Endothelial cell of umbilical vein (primary cell): ENCODE data around the gene SCN4A. TPM values are rescaled to one million over a fixed set of nuclear protein-coding genes. Genes with fewer than 3 reads are reported as not detected.

Experiments
- BruUV-seq: library from RNA; stranded (reverse); fragments of 400-500 nt; replicated peaks from 2 replicates; lab custom pipeline; 2021; lab: Mats Ljungman, UMichigan
- CTCF ChIA-PET: fragments of 300-600, 350-600 bp; sonication (Branson Sonifier 250); formaldehyde crosslinking; loops from one replicate; lab custom pipeline; 2021; ENCODE audit warnings: antibody characterized with exemption, inconsistent platforms; lab: Charles Lee
- POLR2A ChIA-PET: fragments of 300-600, 350-600 bp; sonication (Branson Sonifier 250); formaldehyde crosslinking; loops from one replicate; lab custom pipeline; 2021; ENCODE audit warnings: antibody characterized with exemption, inconsistent platforms; lab: Charles Lee
- DNase-seq: peaks from one replicate; pipeline ENCODE4 v3.0.0-alpha.2; 2011; ENCODE audit warnings: low read depth, low spot score
- FAIRE-seq: peaks from 2 replicates; lab custom pipeline; 2011; peaks lifted over from hg19 to GRCh38; lab: Jason Lieb, UNC
- H2AFZ ChIP-seq: 2 replicates; pipeline ENCODE4 v1.6.0; 2012; ENCODE audit warnings: low read depth, low read length, control low read depth, inconsistent platforms
- H3K27ac ChIP-seq: 2 replicates; pipeline ENCODE4 v1.5.1; 2011; ENCODE audit warnings: low read depth, mild to moderate bottlenecking, control low read depth, low read length, moderate library complexity; ENCODE audit not compliant: insufficient read depth
- H3K27me3 ChIP-seq, 2 experiments: 2 replicates each; pipeline versions ENCODE4 v1.6.0 to v1.6.1; 2011; ENCODE audit warnings: low read length in 2 of 2, mixed read lengths in 1 of 2; ENCODE audit not compliant: control insufficient read depth in 2 of 2, insufficient read depth in 2 of 2
- H3K36me3 ChIP-seq, 2 experiments: 2 replicates in 1 of 2; 3 replicates in 1 of 2; pipeline ENCODE4 v1.5.1; 2011; ENCODE audit warnings: low read length in 2 of 2, mild to moderate bottlenecking in 1 of 2, moderate library complexity in 1 of 2; ENCODE audit not compliant: control insufficient read depth in 2 of 2, insufficient read depth in 2 of 2; ENCODE audit errors: extremely low read depth in 1 of 2
- H3K4me1 ChIP-seq: 3 replicates; pipeline ENCODE4 v1.5.1; 2011; ENCODE audit warnings: mild to moderate bottlenecking, low read length; ENCODE audit not compliant: control insufficient read depth, insufficient read depth; ENCODE audit errors: extremely low read depth
- H3K4me2 ChIP-seq: 2 replicates; pipeline ENCODE4 v1.6.1; 2011; ENCODE audit warnings: low read length, control low read depth, mixed read lengths; ENCODE audit not compliant: insufficient read depth
- H3K4me3 ChIP-seq, 3 experiments: fragments of 200-600 bp in 1 of 3; sonication (generic), shearing (Covaris generic) in 1 of 3; replicated peaks in 1 of 3; 2 replicates each; pipeline ENCODE4 v1.5.1; 2011 to 2016; ENCODE audit warnings: control low read depth in 3 of 3, low read length in 3 of 3, mild to moderate bottlenecking in 2 of 3, inconsistent platforms in 1 of 3, low read depth in 1 of 3, moderate library complexity in 1 of 3; ENCODE audit not compliant: insufficient read depth in 1 of 3
- H3K79me2 ChIP-seq: 2 replicates; pipeline ENCODE4 v1.6.0; 2012; ENCODE audit warnings: low read length, inconsistent platforms; ENCODE audit not compliant: control insufficient read depth, insufficient read depth
- H3K9ac ChIP-seq: replicated peaks from 2 replicates; pipeline ENCODE3; 2011; ENCODE audit warnings: low read length, control low read depth; ENCODE audit not compliant: insufficient read depth; ENCODE audit errors: extremely low read depth
- H3K9me1 ChIP-seq: replicated peaks from 3 replicates; pipeline ENCODE4 v1.6.0; 2011; ENCODE audit warnings: mild to moderate bottlenecking, low read length; ENCODE audit not compliant: control insufficient read depth, insufficient read depth; ENCODE audit errors: extremely low read depth
- H3K9me3 ChIP-seq: replicated peaks from 2 replicates; pipeline ENCODE4 v1.5.1; 2012; ENCODE audit warnings: low read length, inconsistent platforms; ENCODE audit not compliant: control insufficient read depth, insufficient read depth
- H4K20me1 ChIP-seq: replicated peaks from 2 replicates; pipeline ENCODE3; 2011; ENCODE audit warnings: mild to moderate bottlenecking, low read length; ENCODE audit not compliant: control insufficient read depth, insufficient read depth; ENCODE audit errors: extremely low read depth
- CTCF ChIP-seq, 2 donors: IDR thresholded peaks; 1 replicate in 1 of 2; 2 replicates in 1 of 2; pipeline ENCODE4 v1.5.1; 2011; ENCODE audit warnings: low read length in 2 of 2, mild to moderate bottlenecking in 2 of 2, moderate library complexity in 2 of 2, control low read depth in 1 of 2, inconsistent platforms in 1 of 2, low read depth in 1 of 2; ENCODE audit not compliant: insufficient read depth in 1 of 2; ENCODE audit errors: extremely low read depth in 1 of 2
- EZH2 ChIP-seq: IDR thresholded peaks from 2 replicates; pipeline ENCODE4 v1.6.1; 2012; ENCODE audit warnings: borderline replicate concordance, low read depth, mild to moderate bottlenecking, moderate library complexity, low read length, inconsistent platforms; ENCODE audit not compliant: severe bottlenecking
- FOS ChIP-seq: IDR thresholded peaks from 2 replicates; pipeline ENCODE4 v1.6.1; 2011; ENCODE audit warnings: mild to moderate bottlenecking, low read length, moderate library complexity, borderline replicate concordance; ENCODE audit not compliant: insufficient read depth
- GATA2 ChIP-seq: IDR thresholded peaks from 2 replicates; pipeline ENCODE4 v1.7.0; 2011; ENCODE audit warnings: low read depth, mild to moderate bottlenecking, moderate library complexity, mixed read lengths, low read length; ENCODE audit not compliant: insufficient read length, insufficient read depth
- JUN ChIP-seq: IDR thresholded peaks from 2 replicates; pipeline ENCODE4 v1.6.1; 2011; ENCODE audit warnings: borderline replicate concordance, low read depth; ENCODE audit not compliant: insufficient read length, insufficient read depth
- MAX ChIP-seq: IDR thresholded peaks from 2 replicates; pipeline ENCODE4 v1.6.1; 2011; ENCODE audit not compliant: insufficient read depth, insufficient read length
- MYC ChIP-seq: IDR thresholded peaks from one replicate; pipeline ENCODE4 v1.6.1; 2011; ENCODE audit warnings: mild to moderate bottlenecking, low read depth, low read length
- POLR2A ChIP-seq: IDR thresholded peaks from 2 replicates; pipeline ENCODE4 v1.6.1; 2012; ENCODE audit warnings: low read depth, mild to moderate bottlenecking, control low read depth, low read length
- POLR2AphosphoS5 ChIP-seq: IDR thresholded peaks from 2 replicates; pipeline ENCODE4 v1.6.1; 2012; ENCODE audit warnings: low read depth, mild to moderate bottlenecking, control low read depth, low read length, moderate library complexity; ENCODE audit not compliant: insufficient read depth
- dilution Hi-C: fragments of 300-500 bp; cut with MboI; formaldehyde crosslinking; loops from one replicate; pipeline ENCODE4 v1.15.0; 2019; ENCODE audit warnings: low sequenced_read_pairs; ENCODE audit not compliant: extremely low pct_ligation_motif_present
- intact Hi-C: fragments of 100-400 bp; cut with micrococcal nuclease; formaldehyde crosslinking; loops from one replicate; pipeline ENCODE4 v1.10.0; 2022
- polyA plus RNA-seq, 4 experiments: library from polyadenylated mRNA; depleted of rRNA in 3 of 4; stranded (reverse) in 3 of 4; unstranded in 1 of 4; fragments of >200 nt; gene quantifications; 2 replicates each; pipeline versions ENCODE4 v1.2.1 to v1.2.3, GENCODE V29; 2011 to 2012; ENCODE audit warnings: missing spikeins in 1 of 4
- total RNA-seq: library from RNA; stranded (reverse); gene quantifications from 2 replicates; pipeline ENCODE4 v1.2.3, GENCODE V29; 2021

SCN4A gene
- total and polyA plus RNA-seq, 2 donors (not counting 3 experiments of a cell fraction or from before 2014, with no cell fraction given): 0.01 to 0.40 TPM

- Histone ChIP-seq H4K20me1 (no peaks in the 10 kb centered on the region), H3K4me3 (no peak overlapping the region), H3K9me3 (no peaks in the 10 kb centered on the region), H3K79me2 (no peaks in the 10 kb centered on the region), H3K4me1 (peaks cover 10% of the 10 kb centered on the region), H3K9ac (no peak overlapping the region), H3K4me2 (no peak overlapping the region), H2AFZ (no peak overlapping the region), H3K36me3 (no peaks in the 10 kb centered on the region), H3K27me3 (peaks cover 2 to 6% of the 10 kb centered on the region in 2 experiments), H3K9me1 (no peaks in the 10 kb centered on the region), H3K27ac (no peak overlapping the region)
- dilution Hi-C loops (no loop called here), intact Hi-C loops (no loop called here)
- BruUV-seq: no TSS peak
- no peak for FAIRE-seq
- DNase-seq: no peak
- no peak for TF ChIP-seq MYC
- TF ChIP-seq EZH2: no peak
- TF ChIP-seq POLR2A: no peak
- no peak for TF ChIP-seq CTCF (IDR thresholded peaks at IDR 0.05; ENCODE audit: extremely low read depth in 1 of 2, insufficient read depth in 1 of 2, low read depth in 1 of 2, low read length in 2 of 2)
- TF ChIP-seq POLR2AphosphoS5: no peak
- no peak for TF ChIP-seq FOS
- TF ChIP-seq MAX: no peak
- no peak for TF ChIP-seq GATA2
- TF ChIP-seq JUN: no peak
- CTCF ChIA-PET: interaction anchor here (1.0 to 12.0 kb wide), 7 partner anchors 10 to 145 kb away, joined by 3 to 183 read pairs (median 4); partner anchors contain the start of genes GH1 and PRR29
- POLR2A ChIA-PET: no interaction called here
Measured at GRCh38 chr17:63988741-63989621, 16.3 kb upstream of the SCN4A start.
